Endothelial cell of umbilical vein (primary cell): Measurements from ENCODE around the gene ARPC5. TPM values are rescaled to one million over a fixed set of nuclear protein-coding genes. Genes with fewer than 3 reads are reported as not detected.

Experiments
- BruUV-seq: library from RNA; stranded (reverse); fragments of 400-500 nt; replicated peaks from 2 replicates; lab custom pipeline; 2021; lab: Mats Ljungman, UMichigan
- CTCF ChIA-PET: fragments of 300-600, 350-600 bp; sonication (Branson Sonifier 250); formaldehyde crosslinking; loops from one replicate; lab custom pipeline; 2021; ENCODE audit warnings: antibody characterized with exemption, inconsistent platforms; lab: Charles Lee
- POLR2A ChIA-PET: fragments of 300-600, 350-600 bp; sonication (Branson Sonifier 250); formaldehyde crosslinking; loops from one replicate; lab custom pipeline; 2021; ENCODE audit warnings: antibody characterized with exemption, inconsistent platforms; lab: Charles Lee
- DNase-seq: peaks from one replicate; pipeline ENCODE4 v3.0.0-alpha.2; 2011; ENCODE audit warnings: low read depth, low spot score
- FAIRE-seq: peaks from 2 replicates; lab custom pipeline; 2011; peaks lifted over from hg19 to GRCh38; lab: Jason Lieb, UNC
- H2AFZ ChIP-seq: 2 replicates; pipeline ENCODE4 v1.6.0; 2012; ENCODE audit warnings: low read depth, low read length, control low read depth, inconsistent platforms
- H3K27ac ChIP-seq: 2 replicates; pipeline ENCODE4 v1.5.1; 2011; ENCODE audit warnings: low read depth, mild to moderate bottlenecking, control low read depth, low read length, moderate library complexity; ENCODE audit not compliant: insufficient read depth
- H3K27me3 ChIP-seq, 2 experiments: 2 replicates each; pipeline versions ENCODE4 v1.6.0 to v1.6.1; 2011; ENCODE audit warnings: low read length in 2 of 2, mixed read lengths in 1 of 2; ENCODE audit not compliant: control insufficient read depth in 2 of 2, insufficient read depth in 2 of 2
- H3K36me3 ChIP-seq, 2 experiments: 2 replicates in 1 of 2; 3 replicates in 1 of 2; pipeline ENCODE4 v1.5.1; 2011; ENCODE audit warnings: low read length in 2 of 2, mild to moderate bottlenecking in 1 of 2, moderate library complexity in 1 of 2; ENCODE audit not compliant: control insufficient read depth in 2 of 2, insufficient read depth in 2 of 2; ENCODE audit errors: extremely low read depth in 1 of 2
- H3K4me1 ChIP-seq: 3 replicates; pipeline ENCODE4 v1.5.1; 2011; ENCODE audit warnings: mild to moderate bottlenecking, low read length; ENCODE audit not compliant: control insufficient read depth, insufficient read depth; ENCODE audit errors: extremely low read depth
- H3K4me2 ChIP-seq: 2 replicates; pipeline ENCODE4 v1.6.1; 2011; ENCODE audit warnings: low read length, control low read depth, mixed read lengths; ENCODE audit not compliant: insufficient read depth
- H3K4me3 ChIP-seq, 3 experiments: fragments of 200-600 bp in 1 of 3; sonication (generic), shearing (Covaris generic) in 1 of 3; replicated peaks in 1 of 3; 2 replicates each; pipeline ENCODE4 v1.5.1; 2011 to 2016; ENCODE audit warnings: control low read depth in 3 of 3, low read length in 3 of 3, mild to moderate bottlenecking in 2 of 3, inconsistent platforms in 1 of 3, low read depth in 1 of 3, moderate library complexity in 1 of 3; ENCODE audit not compliant: insufficient read depth in 1 of 3
- H3K79me2 ChIP-seq: 2 replicates; pipeline ENCODE4 v1.6.0; 2012; ENCODE audit warnings: low read length, inconsistent platforms; ENCODE audit not compliant: control insufficient read depth, insufficient read depth
- H3K9ac ChIP-seq: replicated peaks from 2 replicates; pipeline ENCODE3; 2011; ENCODE audit warnings: low read length, control low read depth; ENCODE audit not compliant: insufficient read depth; ENCODE audit errors: extremely low read depth
- H3K9me1 ChIP-seq: replicated peaks from 3 replicates; pipeline ENCODE4 v1.6.0; 2011; ENCODE audit warnings: mild to moderate bottlenecking, low read length; ENCODE audit not compliant: control insufficient read depth, insufficient read depth; ENCODE audit errors: extremely low read depth
- H3K9me3 ChIP-seq: replicated peaks from 2 replicates; pipeline ENCODE4 v1.5.1; 2012; ENCODE audit warnings: low read length, inconsistent platforms; ENCODE audit not compliant: control insufficient read depth, insufficient read depth
- H4K20me1 ChIP-seq: replicated peaks from 2 replicates; pipeline ENCODE3; 2011; ENCODE audit warnings: mild to moderate bottlenecking, low read length; ENCODE audit not compliant: control insufficient read depth, insufficient read depth; ENCODE audit errors: extremely low read depth
- CTCF ChIP-seq, 2 donors: IDR thresholded peaks; 1 replicate in 1 of 2; 2 replicates in 1 of 2; pipeline ENCODE4 v1.5.1; 2011; ENCODE audit warnings: low read length in 2 of 2, mild to moderate bottlenecking in 2 of 2, moderate library complexity in 2 of 2, control low read depth in 1 of 2, inconsistent platforms in 1 of 2, low read depth in 1 of 2; ENCODE audit not compliant: insufficient read depth in 1 of 2; ENCODE audit errors: extremely low read depth in 1 of 2
- EZH2 ChIP-seq: IDR thresholded peaks from 2 replicates; pipeline ENCODE4 v1.6.1; 2012; ENCODE audit warnings: borderline replicate concordance, low read depth, mild to moderate bottlenecking, moderate library complexity, low read length, inconsistent platforms; ENCODE audit not compliant: severe bottlenecking
- FOS ChIP-seq: IDR thresholded peaks from 2 replicates; pipeline ENCODE4 v1.6.1; 2011; ENCODE audit warnings: mild to moderate bottlenecking, low read length, moderate library complexity, borderline replicate concordance; ENCODE audit not compliant: insufficient read depth
- GATA2 ChIP-seq: IDR thresholded peaks from 2 replicates; pipeline ENCODE4 v1.7.0; 2011; ENCODE audit warnings: low read depth, mild to moderate bottlenecking, moderate library complexity, mixed read lengths, low read length; ENCODE audit not compliant: insufficient read length, insufficient read depth
- JUN ChIP-seq: IDR thresholded peaks from 2 replicates; pipeline ENCODE4 v1.6.1; 2011; ENCODE audit warnings: borderline replicate concordance, low read depth; ENCODE audit not compliant: insufficient read length, insufficient read depth
- MYC ChIP-seq: IDR thresholded peaks from one replicate; pipeline ENCODE4 v1.6.1; 2011; ENCODE audit warnings: mild to moderate bottlenecking, low read depth, low read length
- dilution Hi-C: fragments of 300-500 bp; cut with MboI; formaldehyde crosslinking; loops from one replicate; pipeline ENCODE4 v1.15.0; 2019; ENCODE audit warnings: low sequenced_read_pairs; ENCODE audit not compliant: extremely low pct_ligation_motif_present
- intact Hi-C: fragments of 100-400 bp; cut with micrococcal nuclease; formaldehyde crosslinking; loops from one replicate; pipeline ENCODE4 v1.10.0; 2022
- polyA plus RNA-seq, 4 experiments: library from polyadenylated mRNA; depleted of rRNA in 3 of 4; stranded (reverse) in 3 of 4; unstranded in 1 of 4; fragments of >200 nt; gene quantifications; 2 replicates each; pipeline versions ENCODE4 v1.2.1 to v1.2.3, GENCODE V29; 2011 to 2012; ENCODE audit warnings: missing spikeins in 1 of 4
- total RNA-seq: library from RNA; stranded (reverse); gene quantifications from 2 replicates; pipeline ENCODE4 v1.2.3, GENCODE V29; 2021

Gene ARPC5
- total and polyA plus RNA-seq, 2 donors (not counting 3 experiments of a cell fraction or from before 2014, with no cell fraction given): 110 to 185 TPM

GRCh38 chr1:183670169-183670568 lies 34.6 kb upstream of the ARPC5 start:
- Histone ChIP-seq H3K4me3 (no peak overlapping the region), H3K4me2 (no peak overlapping the region), H3K27me3 (no peaks in the 10 kb centered on the region), H3K9ac (no peak overlapping the region), H2AFZ (no peak overlapping the region), H3K27ac (no peak overlapping the region), H3K79me2 (no peaks in the 10 kb centered on the region), H4K20me1 (no peaks in the 10 kb centered on the region), H3K9me1 (no peaks in the 10 kb centered on the region), H3K36me3 (no peaks in the 10 kb centered on the region), H3K4me1 (no peaks in the 10 kb centered on the region), H3K9me3 (no peaks in the 10 kb centered on the region)
- BruUV-seq: no TSS peak
- dilution Hi-C loops (no loop called here), intact Hi-C loops (no loop called here)
- TF ChIP-seq FOS: no peak
- no peak for TF ChIP-seq EZH2
- TF ChIP-seq GATA2: no peak
- peak in 1 of 2 donors; percentile 5 for TF ChIP-seq CTCF (IDR thresholded peaks at IDR 0.05; ENCODE audit: extremely low read depth in 1 of 2, insufficient read depth in 1 of 2, low read depth in 1 of 2, low read length in 2 of 2)
- TF ChIP-seq MYC: no peak
- TF ChIP-seq JUN: no peak
- FAIRE-seq (no peak), DNase-seq (no peak)
- POLR2A ChIA-PET: no interaction called here
- CTCF ChIA-PET: interaction anchor here (0.7 to 2.5 kb wide), 6 partner anchors 11 to 266 kb away, joined by 3 to 15 read pairs (median 8); no protein-coding TSS in a partner anchor
